Upper lobe of right lung (tissue), 1 donor: ENCODE results near the gene TMC3. TPM values are rescaled to one million over a fixed set of nuclear protein-coding genes. Genes with fewer than 3 reads are reported as not detected.

Experiments used
- ATAC-seq: fragments of 200-7000 bp; cut with Tn5 transposase; one replicate; pipeline ENCODE4 v1.9.1; 2020; ENCODE audit warnings: mild to moderate bottlenecking, moderate library complexity
- DNase-seq: peaks from one replicate; pipeline ENCODE4 v3.0.0-alpha.2; 2020
- H3K27ac ChIP-seq: fragments of 200-600 bp; one replicate; pipeline ENCODE4 v1.8.0; 2022
- H3K27me3 ChIP-seq: fragments of 200-600 bp; one replicate; pipeline ENCODE4 v1.8.0; 2022; ENCODE audit warnings: mild to moderate bottlenecking
- H3K36me3 ChIP-seq: fragments of 200-600 bp; one replicate; pipeline ENCODE4 v1.8.0; 2022
- H3K4me1 ChIP-seq: fragments of 200-600 bp; one replicate; pipeline ENCODE4 v1.8.0; 2022
- H3K4me3 ChIP-seq: fragments of 200-600 bp; one replicate; pipeline ENCODE4 v1.8.0; 2022; ENCODE audit warnings: mild to moderate bottlenecking
- H3K9me3 ChIP-seq: fragments of 200-600 bp; one replicate; pipeline ENCODE4 v1.8.0; 2022
- intact Hi-C: fragments of 100-400 bp; cut with DNase I; formaldehyde crosslinking; loops from one replicate; pipeline ENCODE4 v1.11.0; 2022
- total RNA-seq: library from RNA; stranded (reverse); fragmentation: NEBNext Ultra II Directional; extraction: Animal tissue kit (Norgen Biotek cat#: 25700); gene quantifications from one replicate; pipeline ENCODE4 v1.2.1, GENCODE V29; 2021
- TF ChIP-seq, protein P1 (sequence below): fragments of 200-600 bp; IDR thresholded peaks from one replicate; pipeline ENCODE4 v1.8.0; 2022; ENCODE audit warnings: antibody characterized with exemption
- donor health status: DM: no; HTN: yes; CAD: no; lungs with severe emphysema.

Gene TMC3
- total RNA-seq, 1 donor from 2014 or later: not detected

DNA sequence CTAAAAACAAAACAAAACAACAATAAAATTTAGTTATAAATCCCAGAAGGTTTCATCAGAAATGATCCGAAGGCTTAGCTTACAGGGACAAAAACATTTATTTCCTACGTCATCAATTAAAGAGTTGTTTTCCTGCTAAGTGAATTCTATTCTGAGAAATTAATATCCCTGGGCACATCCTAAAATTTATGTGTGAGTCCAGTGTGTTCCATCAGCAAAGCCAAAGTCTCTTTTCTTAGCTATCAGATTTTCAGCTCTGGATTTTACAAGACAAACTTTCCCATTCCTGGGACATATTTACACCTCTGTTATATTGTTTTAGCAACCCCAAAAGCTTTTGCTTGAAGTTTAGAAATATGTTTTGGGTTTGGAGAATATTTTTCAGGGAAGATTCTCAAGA is 4.4 kb upstream of the TMC3 start:
- H3K4me3 ChIP-seq: no peak overlapping the region
- ATAC-seq: no peak
- TF ChIP-seq, protein P1, sequence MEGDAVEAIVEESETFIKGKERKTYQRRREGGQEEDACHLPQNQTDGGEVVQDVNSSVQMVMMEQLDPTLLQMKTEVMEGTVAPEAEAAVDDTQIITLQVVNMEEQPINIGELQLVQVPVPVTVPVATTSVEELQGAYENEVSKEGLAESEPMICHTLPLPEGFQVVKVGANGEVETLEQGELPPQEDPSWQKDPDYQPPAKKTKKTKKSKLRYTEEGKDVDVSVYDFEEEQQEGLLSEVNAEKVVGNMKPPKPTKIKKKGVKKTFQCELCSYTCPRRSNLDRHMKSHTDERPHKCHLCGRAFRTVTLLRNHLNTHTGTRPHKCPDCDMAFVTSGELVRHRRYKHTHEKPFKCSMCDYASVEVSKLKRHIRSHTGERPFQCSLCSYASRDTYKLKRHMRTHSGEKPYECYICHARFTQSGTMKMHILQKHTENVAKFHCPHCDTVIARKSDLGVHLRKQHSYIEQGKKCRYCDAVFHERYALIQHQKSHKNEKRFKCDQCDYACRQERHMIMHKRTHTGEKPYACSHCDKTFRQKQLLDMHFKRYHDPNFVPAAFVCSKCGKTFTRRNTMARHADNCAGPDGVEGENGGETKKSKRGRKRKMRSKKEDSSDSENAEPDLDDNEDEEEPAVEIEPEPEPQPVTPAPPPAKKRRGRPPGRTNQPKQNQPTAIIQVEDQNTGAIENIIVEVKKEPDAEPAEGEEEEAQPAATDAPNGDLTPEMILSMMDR: no peak
- no peaks in the 10 kb centered on the region for H3K36me3 ChIP-seq
- no peaks in the 10 kb centered on the region for H3K27me3 ChIP-seq
- no peak overlapping the region for H3K27ac ChIP-seq
- intact Hi-C loops: no loop called here
- no peaks in the 10 kb centered on the region for H3K4me1 ChIP-seq
- H3K9me3 ChIP-seq: no peaks in the 10 kb centered on the region
- DNase-seq: no peak

DNA sequence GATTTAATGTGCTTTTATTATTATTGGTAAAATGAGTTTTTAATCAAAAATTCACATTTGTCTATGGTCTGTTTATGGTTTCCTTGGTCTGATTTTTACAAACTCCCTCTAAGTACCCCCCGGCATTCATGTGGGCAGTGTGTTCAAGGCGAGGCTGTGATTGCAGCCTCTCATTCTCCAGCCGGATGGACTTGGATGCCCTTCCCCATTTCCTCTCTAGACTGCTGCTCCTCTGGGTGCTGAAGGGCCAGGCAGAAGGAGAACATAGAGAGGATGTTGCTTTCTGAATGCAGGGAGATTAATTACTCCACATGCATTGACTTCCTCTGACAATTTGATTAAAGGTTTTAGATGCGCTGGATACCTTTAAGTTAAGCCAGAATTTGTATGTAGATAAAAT is 3.9 kb upstream of the TMC3 start:
- TF ChIP-seq, protein P1: no peak
- no peak overlapping the region for H3K27ac ChIP-seq
- intact Hi-C loops: no loop called here
- no peaks in the 10 kb centered on the region for H3K9me3 ChIP-seq
- no peaks in the 10 kb centered on the region for H3K36me3 ChIP-seq
- ATAC-seq: no peak
- H3K27me3 ChIP-seq: no peaks in the 10 kb centered on the region
- no peak overlapping the region for H3K4me3 ChIP-seq
- no peaks in the 10 kb centered on the region for H3K4me1 ChIP-seq
- no peak for DNase-seq

DNA sequence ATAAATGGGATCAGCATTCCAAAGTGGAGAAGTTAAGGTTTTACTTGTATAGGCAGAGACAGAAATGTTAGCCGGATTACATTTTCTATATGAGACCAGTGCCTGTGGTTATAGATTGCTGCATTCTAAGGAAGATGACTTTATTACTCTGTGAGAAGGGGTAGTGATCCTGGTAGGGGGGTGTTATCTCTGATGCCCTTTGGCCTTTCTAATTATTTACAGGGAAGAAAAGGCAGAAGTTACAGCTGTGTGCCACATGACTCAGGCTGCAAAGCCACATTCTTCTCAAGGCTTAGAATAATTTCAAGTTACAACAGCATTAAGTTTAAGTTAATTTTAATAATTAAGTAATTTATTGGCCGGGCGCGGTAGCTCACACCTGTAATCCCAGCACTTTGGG is 2.2 kb upstream of the TMC3 start:
- DNase-seq (no peak), ATAC-seq (no peak)
- no peaks in the 10 kb centered on the region for H3K9me3 ChIP-seq
- no peak overlapping the region for H3K4me3 ChIP-seq
- no peaks in the 10 kb centered on the region for H3K27me3 ChIP-seq
- H3K27ac ChIP-seq: no peak overlapping the region
- intact Hi-C loops: no loop called here
- H3K36me3 ChIP-seq: no peaks in the 10 kb centered on the region
- TF ChIP-seq, protein P1: no peak
- H3K4me1 ChIP-seq: no peaks in the 10 kb centered on the region

DNA sequence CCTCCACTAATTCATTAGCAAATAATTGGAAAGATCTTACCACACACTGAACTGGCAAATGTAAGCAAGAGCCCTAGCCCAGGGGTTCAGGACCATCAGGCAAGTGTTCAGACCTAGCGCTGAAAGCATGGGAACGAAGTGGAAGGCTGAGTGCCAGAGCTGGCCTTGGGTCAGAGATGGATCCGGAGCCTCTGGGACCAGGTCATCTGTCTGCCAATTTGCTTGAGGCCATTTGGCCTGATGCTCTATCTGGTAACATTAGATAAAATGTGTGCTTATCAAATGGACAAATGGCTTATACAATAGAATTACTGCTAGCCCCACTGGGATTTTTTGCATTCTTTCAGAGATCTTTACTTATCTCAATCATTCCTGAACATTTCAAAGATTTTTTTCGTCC is 1.4 kb upstream of the TMC3 start:
- no peak overlapping the region for H3K4me3 ChIP-seq
- no peak for DNase-seq
- intact Hi-C loops: no loop called here
- no peaks in the 10 kb centered on the region for H3K4me1 ChIP-seq
- no peak for ATAC-seq
- H3K9me3 ChIP-seq: no peaks in the 10 kb centered on the region
- no peaks in the 10 kb centered on the region for H3K27me3 ChIP-seq
- H3K36me3 ChIP-seq: no peaks in the 10 kb centered on the region
- no peak overlapping the region for H3K27ac ChIP-seq
- TF ChIP-seq, protein P1: no peak

DNA sequence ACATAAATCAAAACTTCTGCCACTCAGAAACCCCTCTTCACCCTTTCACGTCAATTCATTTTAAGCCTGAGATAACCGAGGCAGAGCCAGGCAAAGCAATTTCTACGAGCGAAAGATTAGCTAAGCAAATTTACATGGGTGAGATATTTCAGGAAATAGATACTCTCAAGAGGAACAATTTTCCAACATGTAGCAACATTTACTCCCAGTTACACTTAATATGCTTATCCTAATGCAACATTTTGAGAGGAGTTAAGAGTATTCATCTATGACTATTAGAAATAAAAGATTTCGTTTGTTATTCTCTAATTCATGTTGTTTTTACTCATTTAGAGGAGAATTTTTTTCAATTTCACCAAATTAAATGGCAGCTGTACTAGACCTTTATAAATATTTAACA is 837 bp downstream of the TMC3 start:
- Histone ChIP-seq H3K9me3 (no peaks in the 10 kb centered on the region), H3K4me3 (no peak overlapping the region), H3K27me3 (no peaks in the 10 kb centered on the region), H3K36me3 (no peaks in the 10 kb centered on the region), H3K27ac (no peak overlapping the region), H3K4me1 (no peaks in the 10 kb centered on the region)
- intact Hi-C loops: no loop called here
- TF ChIP-seq, protein P1: no peak
- no peak for DNase-seq
- ATAC-seq: no peak

DNA sequence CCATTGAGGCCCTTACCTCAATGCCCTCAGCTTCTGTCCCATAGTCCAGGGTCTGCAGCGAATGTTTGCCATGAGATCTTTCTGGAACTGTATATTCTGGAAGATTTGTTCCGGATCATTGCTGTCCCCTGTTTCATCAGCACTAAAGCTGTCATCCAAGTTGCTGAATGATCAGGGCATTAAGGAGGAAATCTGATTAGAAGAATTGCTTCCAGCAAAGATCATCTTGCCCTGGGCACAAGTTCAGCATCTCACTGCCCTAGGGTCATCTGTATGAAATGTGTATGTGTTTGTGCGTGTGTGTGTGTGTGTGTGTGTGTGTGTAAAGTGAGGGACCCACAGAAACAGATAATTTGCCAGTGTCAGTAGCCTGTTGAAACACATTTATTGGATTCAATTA is 1.4 kb downstream of the TMC3 start:
- TF ChIP-seq, protein P1: no peak
- intact Hi-C loops: no loop called here
- Histone ChIP-seq H3K27ac (no peak overlapping the region), H3K36me3 (no peaks in the 10 kb centered on the region), H3K4me1 (no peaks in the 10 kb centered on the region), H3K27me3 (no peaks in the 10 kb centered on the region), H3K9me3 (no peaks in the 10 kb centered on the region), H3K4me3 (no peak overlapping the region)
- ATAC-seq (no peak), DNase-seq (no peak)
